Endodermal cell (in vitro differentiated cells): ENCODE data around the gene PPIL6. TPM values are rescaled to one million over a fixed set of nuclear protein-coding genes. Genes with fewer than 3 reads are reported as not detected.

ENCODE experiments used
- DNase-seq: peaks from one replicate; pipeline ENCODE4 v3.0.0-alpha.2; 2017
- H3K27ac ChIP-seq: 2 replicates; pipeline ENCODE4 v1.5.1; 2013; ENCODE audit warnings: mild to moderate bottlenecking, low read depth, low read length, moderate library complexity
- H3K27me3 ChIP-seq: 2 replicates; pipeline ENCODE4 v1.6.1; 2013; ENCODE audit warnings: mild to moderate bottlenecking, low read length, moderate library complexity; ENCODE audit not compliant: insufficient read depth, control insufficient read depth, poor library complexity, severe bottlenecking
- H3K36me3 ChIP-seq: 2 replicates; pipeline ENCODE4 v1.7.0; 2013; ENCODE audit warnings: mild to moderate bottlenecking, low read length, moderate library complexity; ENCODE audit not compliant: control insufficient read depth, insufficient read depth
- H3K4me1 ChIP-seq: one replicate; pipeline ENCODE4 v1.7.0; 2013; ENCODE audit warnings: low read length; ENCODE audit not compliant: control insufficient read depth, insufficient read depth
- H3K4me3 ChIP-seq: 2 replicates; pipeline ENCODE4 v1.5.1; 2013; ENCODE audit warnings: mild to moderate bottlenecking, low read length, moderate library complexity
- H3K9ac ChIP-seq: 2 replicates; pipeline ENCODE4 v1.6.1; 2013; ENCODE audit warnings: mild to moderate bottlenecking, low read length, moderate library complexity; ENCODE audit not compliant: poor library complexity, severe bottlenecking; ENCODE audit errors: extremely low read depth
- H3K9me3 ChIP-seq: 2 replicates; pipeline ENCODE4 v1.6.1; 2013; ENCODE audit warnings: mild to moderate bottlenecking, low read length, moderate library complexity; ENCODE audit not compliant: control insufficient read depth
- H3K27ac Mint-ChIP-seq: 2 replicates; pipeline ENCODE4 v1.8.0; 2020; ENCODE audit warnings: mixed read lengths
- H3K27me3 Mint-ChIP-seq: 2 replicates; pipeline ENCODE4 v1.8.0; 2021; ENCODE audit warnings: mild to moderate bottlenecking, mixed read lengths; ENCODE audit not compliant: insufficient read depth
- H3K36me3 Mint-ChIP-seq: 2 replicates; pipeline ENCODE4 v1.8.0; 2020; ENCODE audit warnings: low read depth, mixed read lengths
- H3K4me1 Mint-ChIP-seq: 2 replicates; pipeline ENCODE4 v1.8.0; 2020; ENCODE audit warnings: mixed read lengths
- H3K4me3 Mint-ChIP-seq: 2 replicates; pipeline ENCODE4 v1.8.0; 2020; ENCODE audit warnings: mild to moderate bottlenecking, moderate library complexity, mixed read lengths
- H3K9me3 Mint-ChIP-seq: 2 replicates; pipeline ENCODE4 v1.8.0; 2020; ENCODE audit warnings: mild to moderate bottlenecking, mixed read lengths
- CTCF ChIP-seq: fragments of 200-600 bp; sonication (generic); conservative IDR thresholded peaks from 2 replicates; pipeline ENCODE4 v1.5.0; 2021; ENCODE audit warnings: antibody characterized with exemption, mild to moderate bottlenecking
- WGBS, 2 experiments: methylation state at CpG; one replicate each; pipeline versions ENCODE4 v1.1.5 to v1.1.7; 2013; ENCODE audit warnings: missing lambda C conversion rate in 2 of 2, mixed read lengths in 1 of 2; ENCODE audit not compliant: insufficient coverage in 1 of 2, insufficient read length in 1 of 2; 5-methylcytosine and 5-hydroxymethylcytosine counted together
- total RNA-seq, 2 donors: library from RNA; stranded (reverse); fragmentation: NEBNext Ultra II Directional in 1 of 2; extraction: Animal tissue kit (Norgen Biotek cat#: 25700) in 1 of 2; gene quantifications; 2 replicates in 1 of 2; 3 replicates in 1 of 2; pipeline ENCODE4 v1.2.1, GENCODE V29; 2021

PPIL6 gene
- total RNA-seq, 2 donors from 2014 or later: 2.2 to 2.9 TPM

GRCh38 chr6:109356237-109356636 is 84.2 kb downstream of the PPIL6 start:
- no peaks in the 10 kb centered on the region for H3K4me1 Mint-ChIP-seq
- 95 to 100% methylated on average over 2 to 3 of the region's 3 CpGs for WGBS, 2 experiments
- no peak for DNase-seq
- peaks cover 18% of the 10 kb centered on the region for H3K9me3 Mint-ChIP-seq
- peak overlapping the region; percentile 26 for H3K4me3 ChIP-seq
- no peak overlapping the region for H3K27ac Mint-ChIP-seq
- H3K4me3 Mint-ChIP-seq: no peak overlapping the region
- H3K27me3 ChIP-seq: no peaks in the 10 kb centered on the region
- peaks cover 21% of the 10 kb centered on the region for H3K9me3 ChIP-seq
- H3K27me3 Mint-ChIP-seq: no peaks in the 10 kb centered on the region
- H3K36me3 Mint-ChIP-seq: peaks cover 77% of the 10 kb centered on the region
- H3K4me1 ChIP-seq: no peaks in the 10 kb centered on the region
- no peak for TF ChIP-seq CTCF
- no peak overlapping the region for H3K9ac ChIP-seq
- peaks cover 41% of the 10 kb centered on the region for H3K36me3 ChIP-seq
- no peak overlapping the region for H3K27ac ChIP-seq

GRCh38 chr6:109351231-109352130 is 88.9 kb downstream of the PPIL6 start:
- H3K36me3 ChIP-seq: peaks cover 11% of the 10 kb centered on the region
- H3K36me3 Mint-ChIP-seq: peaks cover 32% of the 10 kb centered on the region
- H3K27ac ChIP-seq: no peak overlapping the region
- WGBS, 2 experiments: 93 to 97% methylated on average over 4 to 5 of the region's 5 CpGs
- DNase-seq: no peak
- H3K4me3 Mint-ChIP-seq: no peak overlapping the region
- TF ChIP-seq CTCF: no peak
- no peaks in the 10 kb centered on the region for H3K27me3 ChIP-seq
- peaks cover 8% of the 10 kb centered on the region for H3K9me3 Mint-ChIP-seq
- H3K4me3 ChIP-seq: no peak overlapping the region
- H3K9me3 ChIP-seq: peaks cover 12% of the 10 kb centered on the region
- H3K27ac Mint-ChIP-seq: no peak overlapping the region
- no peaks in the 10 kb centered on the region for H3K27me3 Mint-ChIP-seq
- H3K9ac ChIP-seq: no peak overlapping the region
- H3K4me1 ChIP-seq: no peaks in the 10 kb centered on the region
- no peaks in the 10 kb centered on the region for H3K4me1 Mint-ChIP-seq

GRCh38 chr6:109349419-109349987 is 90.9 kb downstream of the PPIL6 start:
- WGBS, 2 experiments: 94 to 100% methylated on average over 2 to 3 of the region's 3 CpGs
- no peaks in the 10 kb centered on the region for H3K36me3 ChIP-seq
- H3K4me1 Mint-ChIP-seq: no peaks in the 10 kb centered on the region
- no peaks in the 10 kb centered on the region for H3K27me3 Mint-ChIP-seq
- TF ChIP-seq CTCF: no peak
- H3K4me1 ChIP-seq: no peaks in the 10 kb centered on the region
- H3K27ac ChIP-seq: no peak overlapping the region
- H3K9ac ChIP-seq: no peak overlapping the region
- no peak overlapping the region for H3K27ac Mint-ChIP-seq
- no peak for DNase-seq
- no peaks in the 10 kb centered on the region for H3K27me3 ChIP-seq
- H3K36me3 Mint-ChIP-seq: peaks cover 13% of the 10 kb centered on the region
- H3K9me3 Mint-ChIP-seq: no peaks in the 10 kb centered on the region
- H3K4me3 Mint-ChIP-seq: no peak overlapping the region
- H3K9me3 ChIP-seq: no peaks in the 10 kb centered on the region
- no peak overlapping the region for H3K4me3 ChIP-seq
